Measurements from ENCODE around the gene SUN2. TPM values are rescaled to one million over a fixed set of nuclear protein-coding genes. Genes with fewer than 3 reads are reported as not detected.
A peak's percentile ranks its signal among the peaks of the same experiment; 100 is the strongest.

SUN2 gene
- total and polyA plus RNA-seq, 7 donors: 57.6 to 152 (median 101) TPM

DNA sequence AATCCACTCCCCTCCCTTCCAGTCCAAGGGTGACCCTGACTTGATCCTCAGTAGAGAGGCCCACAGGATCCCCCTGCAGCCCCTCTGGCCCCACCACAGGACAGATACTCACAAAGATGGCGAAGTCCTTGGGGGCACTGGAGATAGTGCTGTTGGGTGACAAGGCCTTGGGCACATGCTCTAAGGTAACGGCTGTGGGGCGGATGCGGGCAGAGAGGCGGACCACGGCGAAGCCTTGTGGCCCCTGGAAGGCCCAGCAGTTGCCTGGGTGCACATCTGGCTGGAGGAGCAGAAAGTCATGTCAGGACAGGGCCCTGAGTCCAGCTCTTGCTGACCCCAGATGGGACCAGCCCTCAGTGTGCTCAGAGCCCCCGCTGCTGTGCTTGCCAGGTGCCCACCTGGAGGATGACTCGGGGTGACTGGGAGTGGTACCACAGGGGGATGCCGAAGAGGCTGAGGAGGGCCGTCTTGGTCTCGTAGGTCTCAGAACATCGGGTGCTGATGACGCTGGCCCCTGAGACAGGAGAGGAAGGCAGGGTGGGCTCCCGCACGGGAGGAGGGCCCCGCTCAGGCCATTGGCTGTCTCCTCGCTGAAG is 17.2 kb downstream of the SUN2 start:
- no peak overlapping the region for H3K27ac ChIP-seq
- no peaks in the 10 kb centered on the region for H3K27me3 ChIP-seq (ENCODE audit: insufficient read depth in 3 of 3, low read length in 2 of 3)
- no peak overlapping the region for H3K4me3 ChIP-seq
- 92 to 94% (median 93%) methylated on average over 18 of the region's 18 CpGs for WGBS, 3 donors
- TF ChIP-seq, protein P1, sequence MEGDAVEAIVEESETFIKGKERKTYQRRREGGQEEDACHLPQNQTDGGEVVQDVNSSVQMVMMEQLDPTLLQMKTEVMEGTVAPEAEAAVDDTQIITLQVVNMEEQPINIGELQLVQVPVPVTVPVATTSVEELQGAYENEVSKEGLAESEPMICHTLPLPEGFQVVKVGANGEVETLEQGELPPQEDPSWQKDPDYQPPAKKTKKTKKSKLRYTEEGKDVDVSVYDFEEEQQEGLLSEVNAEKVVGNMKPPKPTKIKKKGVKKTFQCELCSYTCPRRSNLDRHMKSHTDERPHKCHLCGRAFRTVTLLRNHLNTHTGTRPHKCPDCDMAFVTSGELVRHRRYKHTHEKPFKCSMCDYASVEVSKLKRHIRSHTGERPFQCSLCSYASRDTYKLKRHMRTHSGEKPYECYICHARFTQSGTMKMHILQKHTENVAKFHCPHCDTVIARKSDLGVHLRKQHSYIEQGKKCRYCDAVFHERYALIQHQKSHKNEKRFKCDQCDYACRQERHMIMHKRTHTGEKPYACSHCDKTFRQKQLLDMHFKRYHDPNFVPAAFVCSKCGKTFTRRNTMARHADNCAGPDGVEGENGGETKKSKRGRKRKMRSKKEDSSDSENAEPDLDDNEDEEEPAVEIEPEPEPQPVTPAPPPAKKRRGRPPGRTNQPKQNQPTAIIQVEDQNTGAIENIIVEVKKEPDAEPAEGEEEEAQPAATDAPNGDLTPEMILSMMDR (IDR thresholded peaks at IDR 0.05): no peak
- intact Hi-C loops (cut with DNase I): no loop called here
- no peaks in the 10 kb centered on the region for H3K9me3 ChIP-seq
- H3K4me1 ChIP-seq: peaks cover 32% of the 10 kb centered on the region
- DNase-seq: peak in 1 of 2 donors; percentile 44
- ATAC-seq: no peak
- H3K36me3 ChIP-seq (ENCODE audit: insufficient read depth in 1 of 2, low read depth in 1 of 2): peaks cover 13 to 94% of the 10 kb centered on the region in 2 donors

DNA sequence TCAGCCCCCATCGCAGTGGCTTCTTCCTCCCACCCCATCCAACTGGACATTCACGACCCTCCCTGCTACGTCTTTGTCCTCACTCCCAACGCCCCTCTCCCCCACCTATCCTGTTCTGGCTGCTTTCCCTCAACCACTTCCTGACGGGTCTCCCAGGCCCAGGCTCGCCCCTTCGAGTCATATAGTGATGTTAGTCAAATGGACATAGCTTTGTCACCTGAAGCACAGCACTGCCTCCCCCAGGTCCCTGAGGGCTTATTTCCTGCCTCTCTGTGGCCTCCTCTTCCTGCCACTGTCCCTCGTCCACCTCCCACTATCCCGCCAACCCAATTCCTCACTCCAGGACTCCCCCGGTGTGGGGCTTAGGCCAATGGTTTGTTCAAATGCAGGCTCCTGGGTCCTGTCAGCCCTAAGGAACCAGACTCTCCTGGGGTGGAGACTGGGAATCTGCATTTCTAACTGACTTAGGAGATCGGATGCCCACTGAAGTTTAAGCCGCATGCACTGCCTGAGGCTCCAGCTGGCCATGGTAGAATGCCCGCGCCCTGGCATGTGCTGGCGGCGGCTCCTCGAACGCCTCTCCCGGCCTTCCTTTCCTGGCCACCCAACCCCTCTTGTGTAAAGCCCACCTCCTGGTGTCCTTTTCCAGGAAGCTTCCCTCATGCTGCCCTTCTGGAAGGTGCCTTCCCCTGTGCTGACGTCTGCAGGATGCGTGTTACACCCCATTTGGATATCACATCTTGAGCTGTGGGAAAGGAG is 18.3 kb downstream of the SUN2 start:
- TF ChIP-seq, protein P1 (IDR thresholded peaks at IDR 0.05): no peak
- intact Hi-C loops (cut with DNase I): no loop called here
- Histone ChIP-seq H3K27me3 (ENCODE audit: insufficient read depth in 3 of 3, low read length in 2 of 3) (no peaks in the 10 kb centered on the region), H3K4me3 (no peak overlapping the region), H3K27ac (no peak overlapping the region), H3K4me1 (peaks cover 43% of the 10 kb centered on the region), H3K9me3 (no peaks in the 10 kb centered on the region), H3K36me3 (ENCODE audit: insufficient read depth in 1 of 2, low read depth in 1 of 2) (peaks cover 10 to 83% of the 10 kb centered on the region in 2 donors)
- DNase-seq (peak in 1 of 2 donors; percentile 36), ATAC-seq (no peak)
- 79 to 85% (median 84%) methylated on average over 21 of the region's 21 CpGs for WGBS, 3 donors

DNA sequence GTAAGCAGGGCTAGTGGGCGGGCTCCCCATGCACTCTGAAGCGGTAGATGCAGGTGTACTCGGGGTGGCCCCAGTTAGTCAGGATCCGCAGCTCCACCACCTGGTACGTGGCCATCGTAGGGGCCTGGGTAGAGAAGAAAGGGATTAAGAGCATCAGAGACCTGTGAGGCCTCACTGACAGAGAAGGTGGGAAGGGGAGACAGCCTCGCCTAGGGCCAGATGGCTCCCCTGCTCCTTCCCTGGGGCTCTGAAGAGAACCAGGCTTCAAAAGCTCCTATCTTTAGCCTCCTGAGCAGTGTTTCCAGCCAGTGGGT is 19.6 kb downstream of the SUN2 start:
- H3K36me3 ChIP-seq (ENCODE audit: insufficient read depth in 1 of 2, low read depth in 1 of 2): peaks cover 10 to 77% of the 10 kb centered on the region in 2 donors
- ATAC-seq (no peak), DNase-seq (no peak)
- H3K4me1 ChIP-seq: peaks cover 52% of the 10 kb centered on the region
- intact Hi-C loops (cut with DNase I): no loop called here
- peak overlapping the region; percentile 79 for H3K27ac ChIP-seq
- H3K9me3 ChIP-seq: no peaks in the 10 kb centered on the region
- TF ChIP-seq, protein P1 (IDR thresholded peaks at IDR 0.05): no peak
- no peak overlapping the region for H3K4me3 ChIP-seq
- H3K27me3 ChIP-seq (ENCODE audit: insufficient read depth in 3 of 3, low read length in 2 of 3): no peaks in the 10 kb centered on the region
- WGBS, 3 donors: 88 to 90% (median 89%) methylated on average over 7 of the region's 7 CpGs

DNA sequence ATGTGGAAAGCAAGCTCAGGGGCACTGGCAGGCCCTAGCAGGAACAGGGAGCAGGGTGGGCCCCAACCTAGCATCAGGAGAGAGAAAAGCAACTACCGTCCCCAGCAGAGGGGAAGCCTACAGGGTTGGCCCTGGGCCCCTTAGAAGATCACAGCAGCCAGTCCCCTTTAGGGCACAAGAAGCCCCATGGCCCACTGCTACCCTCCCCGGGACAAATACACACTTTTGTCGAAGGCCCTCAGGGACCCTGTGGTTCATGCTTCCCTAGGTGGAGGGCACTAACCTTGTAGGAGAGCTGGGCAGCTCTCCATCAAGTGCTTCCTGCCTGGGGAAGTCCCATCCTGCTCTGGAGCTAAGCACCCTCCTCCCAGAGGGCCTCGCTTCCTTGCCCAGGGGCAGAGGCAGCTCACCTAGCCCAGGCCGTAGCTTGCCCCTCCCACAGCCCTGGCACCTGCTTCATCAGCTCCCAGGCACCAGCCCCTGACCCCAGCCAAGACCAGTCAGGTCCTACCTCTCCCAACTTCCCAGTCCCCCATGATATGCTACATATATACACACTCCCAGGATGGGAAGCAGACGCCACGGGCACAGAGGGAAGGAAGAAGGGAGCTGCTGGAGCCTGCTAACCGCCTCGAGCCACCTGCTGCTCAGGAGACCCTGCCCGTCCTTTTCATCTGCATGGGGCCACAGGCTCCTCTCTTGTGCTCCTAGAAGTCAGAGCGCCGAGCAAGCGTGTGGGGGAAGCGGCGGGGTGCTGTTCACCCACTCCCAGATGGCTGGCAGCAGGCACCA is 20.1 kb downstream of the SUN2 start:
- no peaks in the 10 kb centered on the region for H3K9me3 ChIP-seq
- peaks cover 9 to 76% of the 10 kb centered on the region in 2 donors for H3K36me3 ChIP-seq (ENCODE audit: insufficient read depth in 1 of 2, low read depth in 1 of 2)
- peak overlapping the region; percentile 79 for H3K27ac ChIP-seq
- no peak overlapping the region for H3K4me3 ChIP-seq
- ATAC-seq (no peak), DNase-seq (peak in 1 of 2 donors; percentile 54)
- TF ChIP-seq, protein P1 (IDR thresholded peaks at IDR 0.05): no peak
- no peaks in the 10 kb centered on the region for H3K27me3 ChIP-seq (ENCODE audit: insufficient read depth in 3 of 3, low read length in 2 of 3)
- 73 to 82% (median 80%) methylated on average over 15 of the region's 15 CpGs for WGBS, 3 donors
- H3K4me1 ChIP-seq: peaks cover 52% of the 10 kb centered on the region
- intact Hi-C loops (cut with DNase I): loop anchor here in 1 of 2 donors (2.0 kb wide), 1 partner anchor 19 kb away; the partner anchor contains the start of gene SUN2

Measured in psoas muscle (tissue), 8 donors.